ENCODE results near the gene OR1E2. TPM values are rescaled to one million over a fixed set of nuclear protein-coding genes. Genes with fewer than 3 reads are reported as not detected.

OR1E2 gene
- total and polyA plus RNA-seq, 2 of the 13 experiments (the other 11 are each of a cell fraction or from before 2014, with no cell fraction given) = not detected

DNA sequence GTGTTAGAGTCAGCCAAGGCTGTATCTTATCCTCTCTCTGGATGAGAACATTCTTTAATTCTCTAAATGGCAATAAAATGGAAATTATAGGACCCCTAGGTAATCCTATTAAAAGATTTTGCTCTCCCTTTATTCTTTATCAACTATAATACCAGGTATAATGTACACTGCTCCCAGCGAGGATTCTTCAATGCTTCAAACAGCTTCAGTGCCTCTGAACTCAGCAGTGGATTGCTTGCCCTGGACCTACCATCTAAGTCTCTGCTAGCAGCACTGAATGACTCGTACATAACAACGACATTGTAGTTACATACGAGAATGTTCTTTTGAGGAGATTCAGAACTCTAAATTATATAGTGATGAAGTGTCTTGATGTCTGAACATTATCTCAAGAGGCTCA is 43.9 kb downstream of the OR1E2 start:
- no peak overlapping the region for H2AFZ ChIP-seq (ENCODE audit: low read length)
- H3K36me3 ChIP-seq (replicated peaks in 1 of 2; ENCODE audit: control insufficient read depth in 1 of 2, insufficient read depth in 2 of 2, low read length in 2 of 2) = no peaks in the 10 kb centered on the region
- H3K9me3 ChIP-seq (ENCODE audit: low read length) = no peaks in the 10 kb centered on the region
- WGBS (ENCODE audit: low lambda C conversion rate) = 27% methylated on average over 4 of the region's 4 CpGs
- in situ Hi-C loops (cut with HindIII; ENCODE audit: extremely low pct_ligation_motif_present, low pct_unique_long_range_greater_than_20kb) = no loop called here
- no peaks in the 10 kb centered on the region for H3K27me3 ChIP-seq (ENCODE audit: control insufficient read depth in 1 of 2, insufficient read depth in 2 of 2, low read length in 2 of 2)
- no peaks in the 10 kb centered on the region for H4K20me1 ChIP-seq (ENCODE audit: insufficient read depth, low read length)
- FAIRE-seq = no peak
- POLR2A ChIA-PET = no interaction called here
- DNase-seq (ENCODE audit: low spot score) = no peak
- H3K9ac ChIP-seq (ENCODE audit: insufficient read depth, low read depth, low read length) = no peak overlapping the region
- no peak for ATAC-seq
- no peaks in the 10 kb centered on the region for H3K4me1 ChIP-seq (ENCODE audit: insufficient read depth, low read length)
- no peaks in the 10 kb centered on the region for H3K79me2 ChIP-seq (ENCODE audit: insufficient read depth, low read length)
- H3K4me2 ChIP-seq (ENCODE audit: low read depth, low read length) = no peak overlapping the region
- no peak overlapping the region for H3K27ac ChIP-seq (ENCODE audit: extremely low read length, insufficient read depth, low read length)
- H3K4me3 ChIP-seq (replicated peaks in 1 of 3; ENCODE audit: insufficient read depth in 1 of 3, low read depth in 2 of 3, low read length in 3 of 3) = no peak overlapping the region
- intact Hi-C loops (cut with micrococcal nuclease; ENCODE audit: unreplicated experiment) = no loop called here
- TF ChIP-seq ZNF451 (CRISPR knock-in tag; IDR thresholded peaks at IDR 0.05) (no peak), MTA1 (CRISPR knock-in tag; IDR thresholded peaks at IDR 0.05; ENCODE audit: borderline replicate concordance) (no peak), PLRG1 (conservative IDR thresholded peaks at IDR 0.05) (no peak), ZNF83 (CRISPR knock-in tag; IDR thresholded peaks at IDR 0.05; ENCODE audit: borderline replicate concordance) (no peak), ZNF251 (CRISPR knock-in tag; IDR thresholded peaks at IDR 0.05) (no peak), TARDBP (CRISPR knock-in tag; IDR thresholded peaks at IDR 0.05) (no peak), GZF1 (CRISPR knock-in tag; IDR thresholded peaks at IDR 0.05) (no peak), NPAS2 (CRISPR knock-in tag; IDR thresholded peaks at IDR 0.05; ENCODE audit: borderline replicate concordance) (no peak)
- TF ChIP-seq, protein P1, sequence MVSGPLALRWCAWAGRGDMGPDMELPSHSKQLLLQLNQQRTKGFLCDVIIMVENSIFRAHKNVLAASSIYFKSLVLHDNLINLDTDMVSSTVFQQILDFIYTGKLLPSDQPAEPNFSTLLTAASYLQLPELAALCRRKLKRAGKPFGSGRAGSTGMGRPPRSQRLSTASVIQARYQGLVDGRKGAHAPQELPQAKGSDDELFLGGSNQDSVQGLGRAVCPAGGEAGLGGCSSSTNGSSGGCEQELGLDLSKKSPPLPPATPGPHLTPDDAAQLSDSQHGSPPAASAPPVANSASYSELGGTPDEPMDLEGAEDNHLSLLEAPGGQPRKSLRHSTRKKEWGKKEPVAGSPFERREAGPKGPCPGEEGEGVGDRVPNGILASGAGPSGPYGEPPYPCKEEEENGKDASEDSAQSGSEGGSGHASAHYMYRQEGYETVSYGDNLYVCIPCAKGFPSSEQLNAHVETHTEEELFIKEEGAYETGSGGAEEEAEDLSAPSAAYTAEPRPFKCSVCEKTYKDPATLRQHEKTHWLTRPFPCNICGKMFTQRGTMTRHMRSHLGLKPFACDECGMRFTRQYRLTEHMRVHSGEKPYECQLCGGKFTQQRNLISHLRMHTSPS (CRISPR knock-in tag; IDR thresholded peaks at IDR 0.05; ENCODE audit: low read depth) = no peak
- CTCF ChIA-PET (ENCODE audit: low intra/inter-chr PET ratio, low total read pairs) = no interaction called here
- no TSS peak for BruUV-seq (replicated peaks)
